ENCODE results near the gene SHKBP1. TPM values are rescaled to one million over a fixed set of nuclear protein-coding genes. Genes with fewer than 3 reads are reported as not detected.

Gene SHKBP1
- total and polyA plus RNA-seq, 3 donors from 2014 or later, result 35.6 to 56.3 (median 37.2) TPM

GRCh38 chr19:40553885-40554857 is 22.5 kb upstream of the SHKBP1 start:
- H3K27me3 ChIP-seq, result no peaks in the 10 kb centered on the region
- no peaks in the 10 kb centered on the region for H3K4me1 ChIP-seq
- no peak for DNase-seq
- H3K36me3 ChIP-seq (ENCODE audit: low read depth, missing control alignments), result no peaks in the 10 kb centered on the region
- 42 to 47% methylated on average over 28 to 45 of the region's 69 CpGs for WGBS, 2 donors
- H3K27ac ChIP-seq, result no peak overlapping the region
- TF ChIP-seq POLR2A (IDR thresholded peaks at IDR 0.05), result no peak
- no peak for TF ChIP-seq CTCF (IDR thresholded peaks at IDR 0.05)
- intact Hi-C loops (cut with DNase I; ENCODE audit: low total_unique reads), result no loop called here
- H3K4me3 ChIP-seq, result peak overlapping the region in 1 of 2 donors; percentile 13
- H3K9me3 ChIP-seq, result no peaks in the 10 kb centered on the region

- intact Hi-C loops (cut with DNase I; ENCODE audit: low total_unique reads), result no loop called here
Observed at GRCh38 chr19:40555978-40556689, 20.5 kb upstream of the SHKBP1 start.

GRCh38 chr19:40556953-40557530 is 19.6 kb upstream of the SHKBP1 start:
- no peak for DNase-seq
- intact Hi-C loops (cut with DNase I; ENCODE audit: low total_unique reads), result no loop called here
- Histone ChIP-seq H3K36me3 (ENCODE audit: low read depth, missing control alignments) (no peaks in the 10 kb centered on the region), H3K9me3 (no peaks in the 10 kb centered on the region), H3K27ac (no peak overlapping the region), H3K4me3 (no peak overlapping the region), H3K4me1 (no peaks in the 10 kb centered on the region), H3K27me3 (no peaks in the 10 kb centered on the region)
- 93 to 95% methylated on average over 21 to 23 of the region's 24 CpGs for WGBS, 2 donors
- TF ChIP-seq POLR2A (IDR thresholded peaks at IDR 0.05) (no peak), CTCF (IDR thresholded peaks at IDR 0.05) (no peak)

More at GRCh38 chr19:40555978-40556689, 20.5 kb upstream of the SHKBP1 start:
- Histone ChIP-seq H3K27me3 (no peaks in the 10 kb centered on the region), H3K4me1 (no peaks in the 10 kb centered on the region), H3K9me3 (no peaks in the 10 kb centered on the region), H3K36me3 (ENCODE audit: low read depth, missing control alignments) (no peaks in the 10 kb centered on the region), H3K27ac (no peak overlapping the region), H3K4me3 (no peak overlapping the region)
- WGBS, 2 donors, result 85 to 88% methylated on average over 12 to 17 of the region's 17 CpGs
- DNase-seq, result no peak
- no peak for TF ChIP-seq POLR2A (IDR thresholded peaks at IDR 0.05)

GRCh38 chr19:40559394-40559793 is 17.3 kb upstream of the SHKBP1 start:
- no peak overlapping the region for H3K4me3 ChIP-seq
- WGBS, 2 donors, result 87 to 93% methylated on average over 3 of the region's 3 CpGs
- H3K27ac ChIP-seq, result no peak overlapping the region
- no peaks in the 10 kb centered on the region for H3K4me1 ChIP-seq
- H3K9me3 ChIP-seq, result no peaks in the 10 kb centered on the region
- TF ChIP-seq CTCF (IDR thresholded peaks at IDR 0.05) (no peak), POLR2A (IDR thresholded peaks at IDR 0.05) (no peak)
- no peaks in the 10 kb centered on the region for H3K27me3 ChIP-seq
- no peak for DNase-seq
- no peaks in the 10 kb centered on the region for H3K36me3 ChIP-seq (ENCODE audit: low read depth, missing control alignments)
- intact Hi-C loops (cut with DNase I; ENCODE audit: low total_unique reads), result no loop called here

GRCh38 chr19:40560092-40560507 is 16.6 kb upstream of the SHKBP1 start:
- TF ChIP-seq POLR2A (IDR thresholded peaks at IDR 0.05) (no peak), CTCF (IDR thresholded peaks at IDR 0.05) (no peak)
- DNase-seq, result no peak
- Histone ChIP-seq H3K4me3 (no peak overlapping the region), H3K9me3 (no peaks in the 10 kb centered on the region), H3K36me3 (ENCODE audit: low read depth, missing control alignments) (no peaks in the 10 kb centered on the region), H3K27me3 (no peaks in the 10 kb centered on the region), H3K27ac (no peak overlapping the region), H3K4me1 (no peaks in the 10 kb centered on the region)
- intact Hi-C loops (cut with DNase I; ENCODE audit: low total_unique reads), result no loop called here
- WGBS, 2 donors, result 80 to 85% methylated on average over 20 of the region's 20 CpGs

Data from testis (tissue), 3 donors.